GM19193 (cell line): ENCODE measurements around the gene DIPK1A.

Experiments used
- POLR2A ChIP-seq: IDR thresholded peaks from 4 replicates; pipeline ENCODE4 v1.6.1; 2011; ENCODE audit not compliant: insufficient read depth, insufficient read length; ENCODE audit errors: extremely low read depth

DIPK1A gene

DNA sequence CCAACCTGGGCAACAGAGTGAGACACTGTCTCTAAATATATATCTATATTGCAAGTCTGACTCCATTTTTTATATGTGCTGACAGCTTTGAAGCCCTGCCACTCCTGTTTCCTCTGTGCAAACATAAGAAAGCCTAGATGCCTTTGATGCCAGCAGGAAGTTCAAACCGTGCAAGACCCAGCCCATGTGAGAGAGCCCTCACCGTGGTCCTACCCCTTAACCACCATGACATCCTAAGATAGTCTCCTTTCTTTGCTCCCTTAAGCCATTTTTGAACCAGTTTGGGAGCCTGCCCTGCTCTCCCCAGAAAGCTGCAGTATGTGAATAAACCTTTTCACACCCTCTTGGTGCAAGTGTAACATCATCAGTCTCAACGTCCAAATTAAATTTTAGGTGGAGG, 3.7 kb upstream of the DIPK1A start:
- TF ChIP-seq POLR2A, result no peak

DNA sequence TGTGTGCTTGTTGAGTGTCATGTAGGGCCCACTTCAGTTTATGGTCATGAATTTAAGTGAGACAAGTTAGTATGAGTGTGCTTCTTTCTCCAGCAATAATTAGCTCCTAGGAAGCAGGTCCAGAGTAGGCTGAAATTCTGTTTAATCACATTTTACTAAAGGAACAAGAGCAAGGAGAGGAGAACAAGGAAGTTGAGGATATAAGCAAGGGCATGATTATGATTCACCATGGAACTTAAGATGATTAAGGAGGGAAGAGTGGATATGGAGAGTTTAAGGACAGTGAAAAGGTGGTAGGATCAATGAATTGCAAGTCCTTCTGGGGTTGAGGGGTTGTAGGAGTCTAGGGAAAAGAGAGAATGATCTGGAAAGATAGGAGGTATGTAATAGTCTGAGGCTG, 3.1 kb upstream of the DIPK1A start:
- no peak for TF ChIP-seq POLR2A

DNA sequence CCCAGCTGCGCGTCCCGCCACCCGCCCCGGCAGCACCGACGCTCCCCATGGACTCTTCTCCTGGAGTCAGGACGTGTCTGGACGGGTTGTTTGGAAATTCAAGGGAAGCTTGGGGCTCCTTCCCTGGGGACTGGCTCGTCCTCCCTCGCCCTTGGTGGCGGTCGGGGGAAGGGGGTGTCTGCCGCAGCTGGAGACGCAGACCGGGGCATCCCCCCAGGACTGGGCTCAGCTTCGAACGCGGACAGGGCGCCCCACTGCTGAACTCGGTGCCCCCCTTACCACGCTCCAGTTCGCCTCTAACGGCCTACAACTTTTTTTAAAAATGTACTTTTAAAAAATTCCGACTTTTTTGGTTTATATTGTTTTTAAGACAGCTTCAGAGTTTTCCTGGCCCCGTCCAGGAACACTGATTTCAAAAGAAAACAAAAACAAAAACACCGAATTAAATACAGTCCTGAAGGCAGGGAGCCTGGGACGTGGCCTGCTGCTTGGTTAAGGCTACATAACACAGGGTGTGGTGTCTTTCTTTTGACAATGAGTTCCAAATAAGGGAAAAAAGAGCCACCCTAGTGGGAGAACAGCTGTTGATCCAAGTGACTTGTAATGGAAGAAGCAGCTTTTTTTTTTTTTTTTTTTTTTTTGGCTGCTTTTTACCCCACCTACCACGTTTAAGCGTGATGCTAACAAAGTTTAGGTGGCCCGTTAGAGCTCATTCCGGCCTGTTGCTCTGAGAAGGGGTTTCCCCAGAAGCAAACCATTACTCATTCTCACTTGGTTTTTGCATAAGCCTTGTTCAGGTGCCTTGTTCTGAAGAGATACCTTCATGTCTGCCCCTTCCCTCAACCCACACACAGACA, 862 bp upstream of the DIPK1A start:
- TF ChIP-seq POLR2A, result peak; percentile 32

DNA sequence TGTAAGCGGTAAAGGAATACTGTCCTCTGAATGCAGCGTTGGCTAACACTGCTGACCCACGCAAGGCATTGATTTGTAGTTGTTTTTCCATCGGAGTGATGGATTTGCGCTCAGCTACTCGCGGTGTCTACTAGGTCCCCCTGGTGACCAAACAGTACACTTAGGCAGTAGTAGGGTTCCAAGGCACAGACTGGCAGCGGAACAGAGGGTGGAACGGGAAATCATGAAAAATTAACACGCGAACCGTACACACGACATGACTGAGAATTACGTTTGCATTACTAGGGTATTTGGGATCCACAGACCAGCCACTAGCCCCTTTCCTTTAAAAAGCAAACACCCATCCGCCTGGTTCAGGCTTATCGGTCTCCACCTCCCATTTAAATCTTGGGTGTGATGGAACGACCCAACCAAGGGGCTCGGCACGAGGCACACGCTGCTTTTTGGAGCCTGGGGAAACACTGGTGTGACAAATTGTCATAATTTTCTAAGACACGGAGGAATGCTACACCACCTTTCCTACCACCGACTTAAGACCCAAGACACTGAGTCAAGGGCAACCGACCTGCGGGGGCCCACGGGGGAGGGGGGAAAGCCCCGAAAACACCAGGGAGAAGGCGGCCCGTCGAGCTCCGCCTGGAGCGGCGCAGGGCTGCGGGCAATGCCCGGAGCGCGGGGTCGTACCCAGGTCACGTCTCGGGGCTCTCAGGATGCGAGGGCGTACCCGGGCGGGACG, 699 bp downstream of the DIPK1A start:
- TF ChIP-seq POLR2A, result peak; percentile 42

DNA sequence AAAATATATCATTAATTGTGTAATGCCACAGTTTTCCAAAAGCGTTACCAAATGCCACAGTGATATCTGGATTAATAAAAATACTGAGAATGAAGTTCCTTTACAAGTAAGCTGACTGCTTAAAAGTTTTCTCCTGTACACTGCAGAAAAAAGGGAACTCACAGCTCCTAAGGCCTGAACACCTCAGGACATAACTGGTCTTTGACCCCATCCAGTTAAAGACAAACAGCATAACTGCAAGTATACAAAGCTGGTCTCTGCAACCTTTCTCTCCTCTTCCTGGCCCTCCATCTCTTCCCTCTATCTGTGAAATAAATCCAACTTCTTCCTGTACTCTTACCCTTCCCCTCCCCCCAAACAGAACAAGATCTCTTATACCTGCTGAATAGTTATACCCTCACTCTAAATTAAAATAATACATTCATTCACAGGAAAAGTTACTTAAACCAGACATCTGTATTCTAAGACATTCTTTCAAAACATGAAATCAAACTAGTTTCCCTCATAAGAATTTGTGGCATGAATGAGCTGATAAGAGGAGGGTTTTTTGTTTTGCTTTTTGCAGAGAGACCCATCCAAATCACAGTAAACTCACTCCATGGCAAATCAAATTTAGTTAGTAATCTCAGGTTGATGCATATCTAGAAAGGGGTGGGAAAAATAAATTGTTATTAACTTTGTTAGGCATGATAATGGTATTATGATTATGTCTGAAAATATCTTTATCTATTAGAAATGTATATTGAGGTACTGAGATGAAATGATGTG, 2.9 kb downstream of the DIPK1A start:
- TF ChIP-seq POLR2A, result no peak

DNA sequence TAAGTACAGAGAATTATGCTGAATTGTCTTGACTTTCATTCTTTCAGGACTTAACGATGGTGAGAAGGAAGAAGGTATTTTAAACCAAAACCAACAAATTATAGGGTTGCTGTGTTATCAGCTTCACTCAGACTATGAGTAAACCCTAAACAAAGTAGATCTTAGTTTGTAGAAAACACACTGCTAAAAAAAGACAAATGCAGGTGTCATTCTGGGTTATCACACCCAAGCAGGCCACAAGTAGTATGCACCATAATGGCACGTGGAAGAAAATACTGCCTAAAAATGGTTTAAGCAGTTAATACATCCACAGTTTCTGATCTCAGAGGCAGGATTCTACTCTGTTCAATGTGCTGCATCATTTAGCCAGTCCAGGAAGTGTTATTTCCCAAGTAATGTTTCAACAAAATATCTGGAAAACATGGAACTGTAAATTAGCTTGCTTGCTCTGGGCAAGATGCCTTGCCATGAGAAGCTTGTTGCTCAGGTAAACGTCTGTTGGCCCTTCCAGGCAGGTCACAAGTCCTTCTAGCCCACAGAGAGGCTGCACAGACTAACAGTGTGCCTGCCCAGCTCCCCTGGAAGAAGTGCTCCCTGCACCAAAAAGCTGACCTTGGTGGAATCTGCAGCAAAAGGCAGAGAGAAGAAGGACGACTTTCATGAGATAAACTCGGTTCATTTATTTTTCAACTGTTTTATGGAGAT, 4.1 kb downstream of the DIPK1A start:
- no peak for TF ChIP-seq POLR2A

DNA sequence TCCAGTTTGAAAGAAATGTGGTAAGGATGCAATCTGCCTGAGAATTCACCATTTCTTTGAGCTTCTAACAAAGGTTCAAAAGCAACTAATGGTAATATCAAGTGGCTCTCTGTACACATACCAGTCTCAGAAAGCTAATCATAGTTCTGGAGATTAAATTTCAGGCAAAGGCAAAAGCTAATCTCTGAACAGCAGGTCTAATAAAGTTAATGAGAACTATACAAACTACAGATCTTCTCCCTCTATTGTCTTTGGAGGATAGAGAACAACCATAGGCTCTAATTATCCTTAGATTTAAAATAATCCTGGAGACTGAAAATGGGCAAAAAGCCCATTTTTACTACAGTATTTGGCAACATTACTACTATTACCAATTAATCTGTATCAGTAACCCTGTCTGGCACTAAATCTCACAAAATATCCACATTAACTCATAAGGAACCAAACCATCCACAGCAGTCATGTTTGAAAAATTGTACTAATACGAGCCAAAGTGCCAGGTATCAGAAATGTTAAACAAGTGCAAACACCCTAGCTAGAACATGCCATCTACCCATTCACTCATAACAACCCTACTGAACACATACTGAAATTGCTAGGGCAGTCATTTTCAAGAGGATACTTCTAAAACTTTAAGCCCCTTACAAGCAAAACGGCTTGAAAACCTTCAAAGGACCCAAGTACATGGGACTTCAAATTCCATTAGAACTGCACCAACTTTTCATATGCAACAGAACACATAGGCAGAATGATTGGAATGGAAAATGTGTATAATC, 4.8 kb downstream of the DIPK1A start:
- TF ChIP-seq POLR2A, result no peak

DNA sequence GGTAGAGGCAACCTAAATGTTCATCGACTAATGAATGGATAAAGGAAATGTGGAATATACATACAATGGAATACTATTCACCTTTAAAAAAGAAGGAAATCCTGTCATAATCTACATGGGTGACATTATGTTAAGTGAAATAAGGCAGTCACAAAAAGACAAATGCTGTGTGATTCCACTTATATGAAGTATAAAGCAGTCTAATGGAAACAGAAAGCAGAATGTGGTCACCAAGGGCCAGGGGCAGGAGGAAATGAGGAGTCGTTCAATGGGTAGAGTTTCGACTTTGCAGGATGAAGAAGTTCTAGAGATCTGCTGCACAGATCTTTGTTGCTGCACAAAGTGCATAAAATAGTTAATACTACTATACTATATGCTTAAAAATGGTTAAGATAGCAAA, 7.8 kb downstream of the DIPK1A start:
- TF ChIP-seq POLR2A, result no peak

DNA sequence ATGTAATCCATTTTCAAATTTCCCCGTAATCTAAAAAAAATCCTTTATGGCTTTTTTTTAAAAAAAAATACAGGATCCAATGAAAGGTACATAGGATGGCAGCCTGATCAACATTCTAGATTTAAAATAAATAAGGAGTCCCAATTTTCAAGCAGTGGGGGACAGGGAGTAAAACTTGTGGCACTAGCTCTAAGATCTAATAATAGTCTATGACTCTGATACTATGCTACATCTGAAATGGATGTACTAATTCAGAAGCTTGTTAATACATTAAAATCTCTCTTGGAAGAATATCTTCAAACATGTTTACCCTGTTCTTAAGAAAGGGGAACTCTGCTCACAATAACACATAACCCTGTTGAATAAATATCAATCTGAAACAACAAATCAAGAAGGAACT, 8.5 kb downstream of the DIPK1A start:
- no peak for TF ChIP-seq POLR2A

DNA sequence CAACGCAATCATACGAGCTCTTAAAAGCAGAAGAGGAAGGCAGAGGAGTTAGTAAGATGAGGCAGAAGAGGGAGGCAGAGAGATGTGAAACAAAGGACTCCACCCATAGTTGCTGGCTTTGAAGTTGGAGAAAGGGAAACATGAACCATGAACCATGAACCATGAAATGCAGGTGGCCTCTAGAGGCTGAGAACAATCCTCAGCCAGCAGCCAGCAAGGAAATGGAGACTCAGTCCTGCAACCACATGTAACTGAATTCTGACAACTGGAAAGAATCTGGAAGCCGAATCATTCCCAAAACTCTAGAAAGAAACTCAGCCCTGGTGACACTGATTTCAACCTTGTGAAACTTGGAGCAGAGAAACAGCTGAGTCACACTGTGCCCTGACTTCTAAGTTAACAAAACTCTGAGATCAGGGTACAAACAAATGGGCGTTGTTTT, 10.1 kb downstream of the DIPK1A start:
- TF ChIP-seq POLR2A, result no peak

DNA sequence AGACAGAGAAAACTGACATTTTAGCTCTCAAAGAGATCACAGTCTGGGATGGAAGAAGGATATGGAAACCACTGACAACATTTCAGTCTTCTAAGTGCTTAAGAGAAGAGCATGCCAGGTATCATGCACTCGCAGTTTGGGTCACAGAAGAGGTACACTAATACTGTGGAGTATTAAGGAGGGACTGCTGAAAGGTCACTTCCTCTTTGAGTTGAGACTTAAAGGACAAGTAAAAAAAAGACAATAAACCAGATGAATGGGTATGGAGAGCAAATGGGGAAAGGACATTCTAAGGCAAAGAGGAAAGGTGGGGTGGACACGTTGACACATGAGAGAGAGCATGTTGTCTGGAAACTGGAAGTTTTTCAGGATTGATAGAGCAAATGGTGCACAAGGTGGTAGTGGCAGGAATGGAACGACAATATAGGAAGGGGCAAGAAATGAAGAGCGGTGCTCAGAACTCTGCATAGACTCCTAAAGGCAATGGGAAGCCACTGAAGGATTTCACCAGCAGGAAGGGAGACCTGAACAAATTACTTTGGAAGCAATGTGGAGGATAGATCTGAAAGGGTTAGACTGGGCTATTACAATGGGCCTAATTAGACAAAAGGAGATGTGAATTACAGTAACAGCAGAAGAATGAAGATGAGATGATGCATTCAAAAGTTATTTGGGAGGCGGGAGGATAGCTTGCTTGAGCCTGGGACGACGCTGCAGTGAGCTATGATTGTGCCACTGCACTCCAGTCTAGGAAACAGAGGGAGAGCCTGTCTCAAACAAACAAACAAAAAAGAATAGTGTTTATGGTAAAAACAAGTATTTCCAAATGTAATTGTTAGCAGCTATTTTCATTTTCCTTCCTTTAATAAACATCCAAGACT, 11.1 kb downstream of the DIPK1A start:
- no peak for TF ChIP-seq POLR2A

DNA sequence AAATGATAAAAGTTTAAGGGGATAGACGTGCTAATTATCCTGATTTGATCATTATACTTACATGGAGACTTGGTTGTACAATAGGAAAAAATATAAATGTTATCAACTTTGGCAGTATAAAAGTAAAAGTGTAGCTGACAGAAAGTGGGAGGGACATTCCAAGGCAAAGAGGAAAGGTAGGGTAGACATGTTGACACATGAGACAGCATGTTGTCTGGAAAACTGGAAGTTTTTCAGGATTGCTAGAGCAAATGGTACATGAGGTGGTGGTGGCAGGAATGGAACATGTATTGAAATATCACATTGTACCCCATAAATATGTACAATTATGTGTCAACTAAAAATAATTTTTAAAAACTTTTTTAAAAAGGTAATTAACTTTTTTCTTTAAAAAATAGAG, 13.2 kb downstream of the DIPK1A start:
- no peak for TF ChIP-seq POLR2A

DNA sequence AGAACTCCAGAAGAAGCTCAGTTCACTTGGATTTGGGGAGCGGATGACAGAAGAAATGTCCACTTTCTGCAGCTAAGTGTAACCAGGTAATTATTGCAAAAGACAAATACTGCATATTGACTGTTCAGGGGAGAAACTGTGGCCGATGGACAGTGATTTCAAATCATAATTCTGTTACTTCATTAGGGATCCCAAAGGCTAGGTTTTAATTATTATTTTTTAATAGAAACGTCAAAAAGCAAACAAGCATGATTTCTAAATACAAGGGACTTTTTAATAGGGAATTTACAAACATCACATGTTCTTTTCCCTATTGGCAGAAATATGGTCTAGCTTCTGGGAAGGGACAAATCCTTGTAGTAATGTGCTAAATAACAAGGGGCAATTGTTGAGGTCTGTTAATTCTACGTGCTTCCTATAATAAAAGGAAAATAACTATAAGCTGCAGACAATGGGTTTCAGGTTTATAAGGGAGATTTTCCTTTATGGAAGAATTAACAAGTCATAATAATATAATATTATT, 15.5 kb downstream of the DIPK1A start:
- no peak for TF ChIP-seq POLR2A
